Gastrocnemius medialis (tissue), 4 donors: ENCODE measurements around the gene FARS2.

ENCODE experiments used
- CTCF ChIP-seq, 5 experiments: fragments of 450-650 bp in 3 of 5; fragments of 200-600 bp in 2 of 5; sonication (generic) in 2 of 5; IDR thresholded peaks in 4 of 5; conservative IDR thresholded peaks in 1 of 5; 1 replicate in 4 of 5; 2 replicates in 1 of 5; pipeline ENCODE4 v1.5.1; 2016 to 2019; ENCODE audit warnings: antibody characterized with exemption in 5 of 5, mild to moderate bottlenecking in 3 of 5, moderate library complexity in 3 of 5
- POLR2A ChIP-seq, 2 donors: fragments of 450-650 bp; IDR thresholded peaks; one replicate each; pipeline ENCODE4 v1.6.1; 2017; ENCODE audit warnings: antibody characterized with exemption in 2 of 2, mild to moderate bottlenecking in 2 of 2, moderate library complexity in 2 of 2

DNA sequence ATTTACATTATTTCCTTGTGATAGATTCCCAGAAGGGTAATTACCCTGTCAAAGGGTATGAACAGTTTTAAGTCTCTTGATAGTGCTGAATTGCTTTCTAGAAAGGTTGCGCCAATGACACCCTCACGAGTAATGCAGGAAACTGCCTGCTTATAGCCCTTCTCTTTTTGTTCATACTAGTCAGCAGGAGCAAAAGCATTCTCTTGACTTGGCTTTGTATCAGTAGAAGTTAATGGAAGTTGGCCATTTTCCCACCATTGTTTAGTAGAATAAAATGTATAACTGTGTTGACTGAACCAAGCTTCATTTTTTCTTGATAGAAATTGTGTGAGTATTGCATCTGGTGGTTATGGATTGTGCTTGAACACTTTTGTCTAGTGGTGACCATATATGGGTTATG lies 100.1 kb downstream of the FARS2 start:
- TF ChIP-seq CTCF (IDR thresholded peaks at IDR 0.05 in 4 of 5, conservative IDR thresholded peaks at IDR 0.05 in 1 of 5) (no peak), POLR2A (IDR thresholded peaks at IDR 0.05) (no peak)
